CD1c-positive myeloid dendritic cell (primary cell): Measurements from ENCODE around the gene CRCP.
"Not testable (repeated sequence)": the region's sequence is repeated elsewhere in the genome, so short reads cannot be mapped to it uniquely, and the experiment has no call there.

Experiments
- DNase-seq: peaks from one replicate; pipeline ENCODE4 v3.0.0-alpha.2; 2016; ENCODE audit errors: extremely low spot score

Gene CRCP

GRCh38 chr7:66156035-66156434 is 41.4 kb downstream of the CRCP start:
- not testable (repeated sequence) for DNase-seq

- no peak for DNase-seq
These were observed 42.4 kb downstream of the CRCP start for GRCh38 chr7:66157060-66157459.

GRCh38 chr7:66162622-66163021 is 48.0 kb downstream of the CRCP start:
- peak; percentile 5 for DNase-seq

- no peak for DNase-seq
These were observed 48.6 kb downstream of the CRCP start for GRCh38 chr7:66163186-66163610.

- no peak for DNase-seq
These were observed 49.7 kb downstream of the CRCP start for GRCh38 chr7:66164356-66164755.

GRCh38 chr7:66167773-66168387 is 53.2 kb downstream of the CRCP start:
- peak; percentile 14 for DNase-seq

- no peak for DNase-seq
These were observed 55.0 kb downstream of the CRCP start for GRCh38 chr7:66169616-66170015.

GRCh38 chr7:66170309-66171231 is 55.9 kb downstream of the CRCP start:
- DNase-seq = no peak

GRCh38 chr7:66172536-66173401 is 58.1 kb downstream of the CRCP start:
- DNase-seq = not testable (repeated sequence)

- DNase-seq = no peak
These were observed 59.2 kb downstream of the CRCP start for GRCh38 chr7:66173856-66174255.

GRCh38 chr7:66175006-66175405 is 60.4 kb downstream of the CRCP start:
- not testable (repeated sequence) for DNase-seq

- DNase-seq = no peak
These were observed 62.3 kb downstream of the CRCP start for GRCh38 chr7:66176914-66177313.

GRCh38 chr7:66178258-66178657 is 63.6 kb downstream of the CRCP start:
- DNase-seq = no peak

- DNase-seq = no peak
These were observed 66.7 kb downstream of the CRCP start for GRCh38 chr7:66181329-66181728.

- no peak for DNase-seq
These were observed 67.2 kb downstream of the CRCP start for GRCh38 chr7:66181845-66182244.

GRCh38 chr7:66182920-66183319 is 68.3 kb downstream of the CRCP start:
- no peak for DNase-seq

GRCh38 chr7:66183700-66184099 is 69.1 kb downstream of the CRCP start:
- no peak for DNase-seq

GRCh38 chr7:66185680-66186187 is 71.1 kb downstream of the CRCP start:
- DNase-seq = no peak

- DNase-seq = no peak
These were observed 72.3 kb downstream of the CRCP start for GRCh38 chr7:66186991-66187390.

- DNase-seq = no peak
These were observed 73.3 kb downstream of the CRCP start for GRCh38 chr7:66187905-66188304.

- DNase-seq = no peak
These were observed 74.0 kb downstream of the CRCP start for GRCh38 chr7:66188645-66189044.
